Fibroblast of lung (primary cell): ENCODE measurements around the gene ITGAE.

ENCODE experiments used
- EZH2 ChIP-seq: IDR thresholded peaks from 2 replicates; pipeline ENCODE4 v1.5.1; 2012; ENCODE audit warnings: low read length, control low read depth, mild to moderate bottlenecking; ENCODE audit errors: missing control alignments
- TF ChIP-seq, protein P1 (sequence below), 2 donors: IDR thresholded peaks in 1 of 2; conservative IDR thresholded peaks in 1 of 2; 1 replicate in 1 of 2; 2 replicates in 1 of 2; pipeline ENCODE4 v1.5.1; 2011 to 2012; ENCODE audit warnings: low read length in 2 of 2, control low read depth in 1 of 2, inconsistent platforms in 1 of 2, low read depth in 1 of 2, mild to moderate bottlenecking in 1 of 2

DNA sequence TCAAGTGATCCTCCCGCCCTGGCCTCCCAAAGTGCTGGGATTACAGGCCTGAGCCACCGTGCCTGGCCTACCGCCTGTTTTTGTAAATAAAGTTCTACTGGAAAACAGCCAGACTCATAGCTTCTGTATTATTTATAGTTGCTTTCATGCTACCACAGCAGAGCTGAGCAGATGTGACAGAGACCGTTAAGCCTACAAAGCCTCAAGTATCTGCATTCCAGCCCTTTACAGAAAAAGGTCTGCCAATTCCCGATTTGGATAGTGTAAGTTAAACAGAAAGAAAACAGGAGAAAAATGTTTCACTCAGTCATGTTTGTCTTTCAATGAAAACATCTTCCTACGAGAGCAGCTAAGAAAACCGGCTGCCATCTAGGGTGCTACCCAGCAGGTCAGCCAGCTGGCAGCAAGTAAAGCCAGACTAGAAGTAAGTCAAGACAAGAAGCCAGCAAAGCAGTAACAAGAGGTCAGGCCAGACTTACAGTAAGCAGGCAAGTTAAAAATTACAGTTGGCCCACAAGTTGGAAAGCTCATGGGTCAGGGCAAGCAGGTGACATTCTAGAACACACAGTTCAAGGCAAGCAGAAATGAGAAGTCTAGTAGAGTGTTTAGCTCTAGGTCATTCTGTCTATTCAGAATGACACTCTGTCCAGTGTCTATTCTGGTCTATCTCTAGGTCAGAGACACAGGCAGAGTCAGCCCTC, 27.3 kb upstream of the ITGAE start:
- TF ChIP-seq EZH2, result no peak
- TF ChIP-seq, protein P1, sequence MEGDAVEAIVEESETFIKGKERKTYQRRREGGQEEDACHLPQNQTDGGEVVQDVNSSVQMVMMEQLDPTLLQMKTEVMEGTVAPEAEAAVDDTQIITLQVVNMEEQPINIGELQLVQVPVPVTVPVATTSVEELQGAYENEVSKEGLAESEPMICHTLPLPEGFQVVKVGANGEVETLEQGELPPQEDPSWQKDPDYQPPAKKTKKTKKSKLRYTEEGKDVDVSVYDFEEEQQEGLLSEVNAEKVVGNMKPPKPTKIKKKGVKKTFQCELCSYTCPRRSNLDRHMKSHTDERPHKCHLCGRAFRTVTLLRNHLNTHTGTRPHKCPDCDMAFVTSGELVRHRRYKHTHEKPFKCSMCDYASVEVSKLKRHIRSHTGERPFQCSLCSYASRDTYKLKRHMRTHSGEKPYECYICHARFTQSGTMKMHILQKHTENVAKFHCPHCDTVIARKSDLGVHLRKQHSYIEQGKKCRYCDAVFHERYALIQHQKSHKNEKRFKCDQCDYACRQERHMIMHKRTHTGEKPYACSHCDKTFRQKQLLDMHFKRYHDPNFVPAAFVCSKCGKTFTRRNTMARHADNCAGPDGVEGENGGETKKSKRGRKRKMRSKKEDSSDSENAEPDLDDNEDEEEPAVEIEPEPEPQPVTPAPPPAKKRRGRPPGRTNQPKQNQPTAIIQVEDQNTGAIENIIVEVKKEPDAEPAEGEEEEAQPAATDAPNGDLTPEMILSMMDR (conservative IDR thresholded peaks at IDR 0.05 in 1 of 2, IDR thresholded peaks at IDR 0.05 in 1 of 2; ENCODE audit: low read depth in 1 of 2, low read length in 2 of 2), result no peak
